ENCODE data around the gene SLC43A2. TPM values are rescaled to one million over a fixed set of nuclear protein-coding genes. Genes with fewer than 3 reads are reported as not detected.

Gene SLC43A2
- total RNA-seq, 1 experiment from 2014 or later: 3.3 TPM

- Mint-ChIP-seq H3K36me3 (ENCODE audit: insufficient read depth, unreplicated experiment) (peaks cover 30% of the 10 kb centered on the region), H3K9me3 (ENCODE audit: low read depth, unreplicated experiment) (no peaks in the 10 kb centered on the region), H3K27me3 (ENCODE audit: unreplicated experiment) (no peaks in the 10 kb centered on the region), H3K4me3 (ENCODE audit: low read depth, unreplicated experiment) (no peak overlapping the region), H3K27ac (ENCODE audit: unreplicated experiment) (no peak overlapping the region), H3K4me1 (ENCODE audit: low read depth, unreplicated experiment) (no peaks in the 10 kb centered on the region)
- intact Hi-C loops (cut with micrococcal nuclease; ENCODE audit: unreplicated experiment): no loop called here
- CTCF ChIA-PET: no interaction called here
- BruUV-seq (replicated peaks): no TSS peak
- DNase-seq: no peak
- TF ChIP-seq, protein P1, sequence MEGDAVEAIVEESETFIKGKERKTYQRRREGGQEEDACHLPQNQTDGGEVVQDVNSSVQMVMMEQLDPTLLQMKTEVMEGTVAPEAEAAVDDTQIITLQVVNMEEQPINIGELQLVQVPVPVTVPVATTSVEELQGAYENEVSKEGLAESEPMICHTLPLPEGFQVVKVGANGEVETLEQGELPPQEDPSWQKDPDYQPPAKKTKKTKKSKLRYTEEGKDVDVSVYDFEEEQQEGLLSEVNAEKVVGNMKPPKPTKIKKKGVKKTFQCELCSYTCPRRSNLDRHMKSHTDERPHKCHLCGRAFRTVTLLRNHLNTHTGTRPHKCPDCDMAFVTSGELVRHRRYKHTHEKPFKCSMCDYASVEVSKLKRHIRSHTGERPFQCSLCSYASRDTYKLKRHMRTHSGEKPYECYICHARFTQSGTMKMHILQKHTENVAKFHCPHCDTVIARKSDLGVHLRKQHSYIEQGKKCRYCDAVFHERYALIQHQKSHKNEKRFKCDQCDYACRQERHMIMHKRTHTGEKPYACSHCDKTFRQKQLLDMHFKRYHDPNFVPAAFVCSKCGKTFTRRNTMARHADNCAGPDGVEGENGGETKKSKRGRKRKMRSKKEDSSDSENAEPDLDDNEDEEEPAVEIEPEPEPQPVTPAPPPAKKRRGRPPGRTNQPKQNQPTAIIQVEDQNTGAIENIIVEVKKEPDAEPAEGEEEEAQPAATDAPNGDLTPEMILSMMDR (IDR thresholded peaks at IDR 0.05; ENCODE audit: unreplicated experiment): no peak
These were observed 80.6 kb downstream of the SLC43A2 start for GRCh38 chr17:1548032-1548431.

- Mint-ChIP-seq H3K36me3 (ENCODE audit: insufficient read depth, unreplicated experiment) (peaks cover 34% of the 10 kb centered on the region), H3K27ac (ENCODE audit: unreplicated experiment) (no peak overlapping the region)
- CTCF ChIA-PET: interaction anchor here (0.6 kb wide), 2 partner anchors 8 to 52 kb away, joined by 4 to 5 read pairs; no protein-coding TSS in a partner anchor
These were observed 82.2 kb downstream of the SLC43A2 start for GRCh38 chr17:1546292-1546922.

GRCh38 chr17:1545618-1546017 lies 83.0 kb downstream of the SLC43A2 start:
- no peaks in the 10 kb centered on the region for H3K4me1 Mint-ChIP-seq (ENCODE audit: low read depth, unreplicated experiment)
- no peak overlapping the region for H3K27ac Mint-ChIP-seq (ENCODE audit: unreplicated experiment)
- CTCF ChIA-PET: interaction anchor here (0.6 kb wide), 2 partner anchors 8 to 53 kb away, joined by 4 to 5 read pairs; no protein-coding TSS in a partner anchor
- no peaks in the 10 kb centered on the region for H3K27me3 Mint-ChIP-seq (ENCODE audit: unreplicated experiment)
- H3K9me3 Mint-ChIP-seq (ENCODE audit: low read depth, unreplicated experiment): no peaks in the 10 kb centered on the region
- DNase-seq: no peak
- TF ChIP-seq, protein P1 (IDR thresholded peaks at IDR 0.05; ENCODE audit: unreplicated experiment): no peak
- no peak overlapping the region for H3K4me3 Mint-ChIP-seq (ENCODE audit: low read depth, unreplicated experiment)
- intact Hi-C loops (cut with micrococcal nuclease; ENCODE audit: unreplicated experiment): no loop called here
- BruUV-seq (replicated peaks): no TSS peak
- H3K36me3 Mint-ChIP-seq (ENCODE audit: insufficient read depth, unreplicated experiment): peaks cover 31% of the 10 kb centered on the region

More at GRCh38 chr17:1546292-1546922, 82.2 kb downstream of the SLC43A2 start:
- intact Hi-C loops (cut with micrococcal nuclease; ENCODE audit: unreplicated experiment): no loop called here
- TF ChIP-seq, protein P1 (IDR thresholded peaks at IDR 0.05; ENCODE audit: unreplicated experiment): no peak
- H3K4me3 Mint-ChIP-seq (ENCODE audit: low read depth, unreplicated experiment): no peak overlapping the region
- no TSS peak for BruUV-seq (replicated peaks)
- no peaks in the 10 kb centered on the region for H3K27me3 Mint-ChIP-seq (ENCODE audit: unreplicated experiment)
- no peaks in the 10 kb centered on the region for H3K9me3 Mint-ChIP-seq (ENCODE audit: low read depth, unreplicated experiment)
- no peak for DNase-seq
- no peaks in the 10 kb centered on the region for H3K4me1 Mint-ChIP-seq (ENCODE audit: low read depth, unreplicated experiment)

- TF ChIP-seq, protein P1 (IDR thresholded peaks at IDR 0.05; ENCODE audit: unreplicated experiment): no peak
- no peak overlapping the region for H3K4me3 Mint-ChIP-seq (ENCODE audit: low read depth, unreplicated experiment)
- CTCF ChIA-PET: no interaction called here
These were observed 86.3 kb downstream of the SLC43A2 start for GRCh38 chr17:1542316-1542715.

More at GRCh38 chr17:1542316-1542715, 86.3 kb downstream of the SLC43A2 start:
- peaks cover 22% of the 10 kb centered on the region for H3K36me3 Mint-ChIP-seq (ENCODE audit: insufficient read depth, unreplicated experiment)
- H3K27me3 Mint-ChIP-seq (ENCODE audit: unreplicated experiment): no peaks in the 10 kb centered on the region
- no TSS peak for BruUV-seq (replicated peaks)
- no peaks in the 10 kb centered on the region for H3K4me1 Mint-ChIP-seq (ENCODE audit: low read depth, unreplicated experiment)
- no peaks in the 10 kb centered on the region for H3K9me3 Mint-ChIP-seq (ENCODE audit: low read depth, unreplicated experiment)
- intact Hi-C loops (cut with micrococcal nuclease; ENCODE audit: unreplicated experiment): no loop called here
- H3K27ac Mint-ChIP-seq (ENCODE audit: unreplicated experiment): no peak overlapping the region
- DNase-seq: no peak

Data from Calu3 (cell line).